HG03060 (cell line): ENCODE results near the gene FAM228B.
A peak's percentile ranks its signal among the peaks of the same experiment; 100 is the strongest.
"Not testable (repeated sequence)": the region's sequence is repeated elsewhere in the genome, so short reads cannot be mapped to it uniquely, and the experiment has no call there.

ENCODE experiments used
- ATAC-seq: cut with Tn5 transposase; IDR thresholded peaks from one replicate; pipeline ENCODE4 v1.9.1; 2021; ENCODE audit warnings: low read depth, moderate number of reproducible peaks; ENCODE audit not compliant: unreplicated experiment

Gene FAM228B

DNA sequence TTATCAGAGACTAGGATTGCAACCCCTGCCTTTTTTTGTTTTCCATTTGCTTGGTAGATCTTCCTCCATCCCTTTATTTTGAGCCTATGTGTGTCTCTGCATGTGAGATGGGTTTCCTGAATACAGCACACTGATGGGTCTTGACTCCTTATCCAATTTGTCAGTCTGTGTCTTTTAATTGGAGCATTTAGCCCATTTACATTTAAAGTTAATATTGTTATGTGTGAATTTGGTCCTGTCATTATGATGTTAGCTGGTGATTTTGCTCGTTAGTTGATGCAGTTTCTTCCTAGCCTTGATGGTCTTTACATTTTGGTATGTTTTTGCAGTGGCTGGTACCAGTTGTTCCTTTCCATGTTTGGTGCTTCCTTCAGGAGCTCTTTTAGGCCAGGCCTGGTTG, 73.9 kb downstream of the FAM228B start:
- ATAC-seq: not testable (repeated sequence)

DNA sequence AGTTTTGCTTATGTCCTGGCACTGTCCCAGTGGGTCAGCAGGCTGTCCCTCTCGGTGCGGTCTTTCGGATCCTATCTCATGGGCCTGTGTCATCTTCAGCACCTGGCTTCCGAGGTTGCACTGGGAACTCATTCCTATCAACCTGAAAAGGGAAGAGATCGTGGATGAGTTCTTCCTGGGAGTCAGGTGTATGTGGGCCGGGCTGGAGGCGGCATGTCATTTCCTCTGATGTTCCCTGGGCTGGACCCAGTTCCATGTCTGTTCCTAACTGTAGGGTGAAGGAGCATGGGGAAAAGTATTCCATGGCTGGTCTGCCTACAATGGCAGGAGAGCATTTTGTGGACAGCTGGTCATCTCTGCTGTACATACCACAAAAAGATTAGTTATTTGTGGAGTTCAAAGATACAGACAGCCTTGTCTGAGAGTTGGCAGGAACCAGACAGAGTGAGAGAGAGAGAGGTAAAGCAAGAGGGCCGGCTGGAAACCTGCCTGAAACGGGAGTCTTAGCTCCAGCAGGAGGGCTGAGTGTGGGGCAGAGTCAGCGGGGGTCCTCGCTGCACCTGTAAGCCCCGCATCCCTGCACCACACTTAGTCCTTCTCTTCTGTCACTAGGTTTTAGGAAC, 76.8 kb downstream of the FAM228B start:
- no peak for ATAC-seq

DNA sequence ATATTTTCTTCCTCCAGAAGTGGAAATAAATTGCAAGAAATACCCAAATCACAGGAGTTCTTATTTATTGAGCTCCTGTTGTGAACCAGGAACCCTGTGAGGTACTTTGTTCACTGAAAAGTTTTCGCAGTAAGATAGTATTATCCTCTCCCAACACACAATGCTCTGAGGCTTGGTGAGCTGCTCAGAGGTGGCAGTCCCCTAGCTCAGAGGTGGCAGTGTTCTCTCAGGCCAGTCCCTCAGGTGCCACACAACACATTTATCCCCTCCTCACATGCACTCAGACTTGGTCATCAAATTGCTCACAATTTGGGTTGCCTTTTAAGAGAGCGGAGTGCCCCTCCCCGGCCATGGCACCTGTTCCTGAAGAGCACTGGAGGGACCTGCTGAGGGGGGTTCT, 77.5 kb downstream of the FAM228B start:
- ATAC-seq: no peak

DNA sequence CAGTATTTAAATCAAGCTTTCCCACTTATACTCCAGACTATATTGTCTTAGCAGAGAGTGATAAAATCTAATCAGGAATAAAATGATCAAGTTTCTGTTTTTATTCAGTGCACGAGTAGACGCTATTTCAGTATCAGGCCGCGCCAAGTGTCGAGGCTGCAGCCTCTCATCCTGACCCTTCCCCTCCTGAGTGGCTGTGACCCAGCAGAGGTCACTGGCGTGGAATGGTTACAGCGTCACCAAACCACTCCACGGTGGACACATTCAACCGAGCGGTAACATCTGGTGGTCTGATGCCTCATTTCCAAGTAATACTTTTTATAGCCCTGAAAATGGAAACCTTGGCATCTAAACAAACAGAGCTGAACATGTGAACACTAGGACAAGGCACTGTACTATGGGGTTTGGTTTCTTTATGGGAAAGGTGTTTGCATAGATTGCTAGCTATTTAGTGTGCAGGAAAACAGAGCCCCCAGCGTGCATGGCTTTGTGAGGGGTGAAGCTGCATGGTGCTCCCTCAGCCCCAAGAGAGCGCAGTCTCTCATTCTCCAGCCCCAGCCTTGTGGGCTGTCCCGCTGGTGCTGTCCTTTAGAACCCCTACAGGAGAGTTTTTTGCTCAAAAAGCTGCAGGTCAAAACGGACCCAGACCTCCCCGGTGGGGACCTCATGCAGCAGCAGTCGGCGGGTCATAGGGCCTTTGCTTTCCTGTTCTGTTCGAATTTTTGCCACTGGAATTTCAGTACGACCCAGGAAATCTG, 79.9 kb downstream of the FAM228B start:
- ATAC-seq: no peak

DNA sequence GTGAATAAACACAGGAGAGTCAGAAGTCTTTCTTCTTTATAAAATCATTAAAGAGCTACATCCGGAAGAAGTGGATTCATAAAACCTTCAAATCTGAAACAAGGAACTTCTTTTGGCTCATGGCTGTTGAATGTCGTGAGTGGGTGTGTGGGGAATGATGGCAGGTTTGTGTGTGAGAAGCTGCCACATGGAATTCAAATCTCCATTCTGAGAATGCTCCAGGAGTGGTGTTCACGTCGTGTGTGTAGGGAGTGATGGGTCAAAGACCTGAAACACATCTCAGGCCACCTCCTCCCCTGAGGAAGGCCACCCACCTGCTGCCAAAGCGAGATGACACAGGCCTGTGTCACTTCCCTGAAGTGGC, 80.5 kb downstream of the FAM228B start:
- ATAC-seq: no peak

DNA sequence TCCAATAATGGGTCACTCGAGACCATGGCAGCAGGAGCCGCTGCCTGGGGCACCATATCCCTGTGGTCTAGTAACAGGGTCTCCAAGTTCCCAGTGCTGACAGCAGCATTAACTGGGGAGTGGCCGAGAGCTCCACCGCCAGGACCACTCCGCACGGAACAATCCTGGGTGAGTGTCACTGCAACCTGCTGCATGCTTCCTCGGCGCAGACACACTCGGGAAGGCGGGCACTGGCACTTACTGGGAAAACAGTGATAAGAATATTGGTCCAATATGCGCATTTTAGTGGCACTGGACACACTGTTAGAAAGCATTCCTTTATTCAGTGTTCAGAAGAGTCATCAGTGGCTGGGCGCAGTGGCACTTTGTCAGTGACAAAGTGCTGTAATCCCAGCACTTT, 81.2 kb downstream of the FAM228B start:
- no peak for ATAC-seq

DNA sequence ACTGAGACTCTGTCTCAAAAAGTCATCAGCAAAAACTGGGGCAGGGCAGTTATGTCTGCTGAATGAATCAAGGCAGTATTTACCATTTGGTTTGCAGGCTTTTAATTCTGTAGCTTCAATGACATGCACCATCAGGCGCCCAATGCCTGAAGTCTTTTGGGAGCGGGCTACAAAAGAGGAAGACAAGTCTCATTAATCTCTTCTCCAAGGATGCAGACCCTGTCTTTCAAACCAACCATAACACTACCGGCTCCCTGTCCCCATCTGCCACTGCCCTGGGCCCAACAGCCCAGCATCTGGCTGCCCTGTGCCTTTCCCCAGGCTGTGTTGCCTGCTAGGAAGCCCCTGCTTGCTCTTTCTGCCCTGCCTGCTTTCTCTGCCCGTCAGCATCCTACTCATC, 81.9 kb downstream of the FAM228B start:
- ATAC-seq: no peak

DNA sequence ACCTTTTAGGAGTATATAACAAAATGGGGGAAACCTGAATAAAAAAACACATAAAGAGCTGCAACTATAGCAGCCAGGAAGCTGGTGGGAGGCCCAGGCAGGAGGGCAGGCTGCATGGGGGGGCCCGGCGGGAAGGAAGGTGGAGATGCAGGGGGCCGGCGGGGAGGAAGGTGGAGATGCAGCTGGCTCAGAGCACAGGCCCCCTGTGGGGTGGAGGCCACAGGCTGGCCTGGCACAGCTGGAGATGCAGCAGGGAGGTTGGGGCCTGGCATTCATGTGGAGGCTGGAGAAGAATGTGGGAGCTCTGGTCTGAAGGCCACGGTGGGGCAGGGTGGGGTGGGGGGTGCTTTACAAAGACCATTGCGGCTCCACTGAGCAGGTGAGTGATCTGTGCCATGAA, 83.0 kb downstream of the FAM228B start:
- no peak for ATAC-seq

DNA sequence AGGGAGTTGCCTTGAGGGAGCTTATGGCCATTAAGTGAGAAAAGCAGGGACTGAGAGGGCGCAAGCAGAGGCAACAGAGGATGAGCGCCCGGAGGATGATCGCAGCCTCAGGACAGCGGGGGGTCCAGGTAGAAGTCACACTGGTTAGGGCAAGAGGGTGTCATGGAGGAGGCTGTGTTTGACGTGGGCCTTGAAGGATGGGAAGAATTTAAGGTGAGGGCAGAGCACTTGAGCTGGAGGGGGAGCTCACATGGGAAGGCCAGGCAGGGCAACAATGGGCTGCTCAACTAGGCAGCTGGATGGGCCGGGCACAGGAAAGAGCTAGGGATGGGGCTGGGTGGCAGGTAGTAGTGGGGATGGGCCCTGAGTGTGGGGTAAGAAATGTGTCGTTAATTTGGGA, 83.4 kb downstream of the FAM228B start:
- ATAC-seq: no peak

DNA sequence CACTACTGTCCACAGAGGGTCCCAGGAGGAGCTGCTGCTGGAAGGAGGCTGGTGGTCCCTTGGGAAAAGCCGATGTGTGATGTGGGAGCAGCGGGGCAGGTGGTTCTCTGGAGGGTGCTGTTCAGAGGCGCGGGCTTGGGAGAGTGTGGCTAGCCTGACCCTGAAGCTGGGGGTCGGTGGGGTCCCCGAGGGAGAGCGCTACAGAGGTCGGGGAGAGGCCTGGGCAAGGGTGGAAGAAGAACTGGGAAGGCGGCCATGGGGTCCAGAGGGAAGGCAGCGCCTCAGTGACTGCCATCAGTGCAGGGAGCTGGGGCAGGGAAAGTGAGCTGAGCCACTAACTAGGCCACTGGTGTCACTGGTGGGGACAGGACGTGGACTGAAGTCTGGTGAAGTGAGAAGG, 84.1 kb downstream of the FAM228B start:
- no peak for ATAC-seq

DNA sequence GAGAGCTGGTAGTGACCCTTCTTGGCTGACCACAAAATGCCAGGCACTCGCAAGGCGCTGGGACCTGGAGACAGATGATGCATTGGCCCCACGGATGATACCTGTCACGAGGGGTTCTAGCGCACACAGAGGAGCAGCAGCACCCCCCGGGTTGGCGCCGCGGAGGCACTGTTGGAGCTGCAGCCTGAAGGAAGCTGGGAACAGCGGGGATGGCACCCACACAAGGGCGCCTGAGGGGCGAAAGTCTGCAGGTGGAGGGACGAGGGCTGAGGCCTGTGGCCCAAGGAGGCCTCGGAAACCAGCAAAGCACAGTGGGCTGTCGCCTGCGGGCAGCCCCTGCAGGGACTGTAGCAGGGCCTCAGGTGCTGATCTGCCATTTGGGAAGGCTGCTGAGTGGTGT, 85.2 kb downstream of the FAM228B start:
- ATAC-seq: no peak

DNA sequence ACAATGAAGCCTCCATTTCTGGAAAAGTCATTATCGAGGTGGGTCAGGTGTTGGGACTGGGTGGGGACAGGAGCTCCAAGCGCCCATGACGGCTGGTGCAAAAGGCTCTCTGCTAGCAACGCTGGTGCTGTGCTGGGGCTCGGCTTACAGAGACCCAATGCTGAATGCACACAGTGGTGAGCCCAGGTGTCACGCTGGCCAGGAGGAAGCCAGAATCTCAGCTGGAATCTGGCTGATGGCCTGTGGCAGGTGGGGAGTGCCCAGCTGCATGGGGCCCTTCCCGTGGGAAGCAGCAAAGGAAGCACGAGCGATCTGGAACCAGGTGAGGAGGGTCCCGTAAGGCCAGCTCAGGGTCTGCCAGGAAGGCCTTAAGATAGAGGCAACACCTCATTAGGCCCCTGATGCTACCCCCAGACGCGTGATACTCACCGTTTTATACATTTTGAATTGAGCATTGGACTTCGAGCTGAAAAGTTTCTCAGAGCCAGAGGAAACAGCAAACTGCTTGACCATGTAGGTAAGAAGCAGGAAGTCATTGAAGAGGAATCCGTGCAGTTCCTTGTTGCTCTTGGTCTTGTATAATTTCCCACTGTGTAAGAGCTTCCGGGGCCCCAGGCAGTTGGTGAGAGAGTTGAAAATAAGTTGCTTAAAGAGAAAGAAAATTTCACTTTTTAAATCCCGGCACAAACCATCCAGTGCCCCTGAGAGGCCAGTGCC, 86.3 kb downstream of the FAM228B start:
- no peak for ATAC-seq

DNA sequence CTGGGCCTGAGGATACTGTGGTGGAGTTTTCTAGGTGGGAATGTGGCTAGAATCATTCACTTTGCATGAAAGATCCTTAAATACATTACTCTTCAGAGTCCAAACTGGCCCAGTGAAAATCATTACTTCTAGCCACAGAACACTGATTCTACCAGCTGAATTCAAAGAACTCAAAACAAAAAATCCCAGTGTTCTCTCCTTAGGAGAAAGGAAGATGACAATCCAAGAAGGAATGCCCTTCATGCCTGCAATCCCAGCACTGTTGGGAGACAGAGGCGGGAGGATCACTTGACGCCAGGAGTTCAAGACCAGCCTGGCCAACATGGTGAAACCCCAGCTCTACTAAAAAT, 86.8 kb downstream of the FAM228B start:
- no peak for ATAC-seq

DNA sequence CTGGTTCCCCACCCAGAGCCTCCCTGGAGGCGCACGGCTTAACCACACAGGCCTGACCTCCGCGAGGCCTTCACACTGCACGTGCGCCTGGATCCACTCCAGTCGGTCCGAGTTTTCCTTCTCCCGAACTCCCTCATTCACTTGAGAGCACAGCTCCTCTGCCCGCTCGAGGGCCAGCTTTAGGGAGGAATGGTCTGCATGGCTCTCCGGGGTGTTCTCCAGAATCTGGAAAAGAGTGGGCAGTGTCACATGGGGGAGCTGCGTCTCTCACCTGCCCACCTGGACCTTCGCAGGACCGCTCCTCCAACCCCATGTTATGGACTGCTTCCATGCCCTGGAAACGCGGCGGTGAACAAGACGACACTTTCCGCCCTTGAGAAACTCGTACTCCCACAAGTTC, 87.5 kb downstream of the FAM228B start:
- ATAC-seq: no peak

DNA sequence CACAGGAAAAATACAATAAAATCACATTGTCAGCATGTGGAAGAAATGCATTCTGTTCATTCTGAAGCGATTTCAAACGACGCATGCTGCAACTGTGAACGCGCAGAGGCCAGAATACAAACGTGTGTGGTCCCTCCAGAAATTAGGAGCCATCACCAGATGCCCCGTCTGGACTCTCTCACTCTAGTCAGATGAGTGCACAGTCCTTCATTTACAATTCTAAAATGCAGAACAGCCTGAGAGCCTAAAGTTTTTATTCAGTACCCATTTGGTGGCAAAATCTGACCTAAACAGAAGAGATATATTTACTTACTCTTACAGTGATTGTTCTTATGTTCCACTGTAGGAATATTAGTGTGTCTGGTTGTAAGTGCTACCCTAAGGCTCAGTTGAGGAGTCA, 88.1 kb downstream of the FAM228B start:
- no peak for ATAC-seq

DNA sequence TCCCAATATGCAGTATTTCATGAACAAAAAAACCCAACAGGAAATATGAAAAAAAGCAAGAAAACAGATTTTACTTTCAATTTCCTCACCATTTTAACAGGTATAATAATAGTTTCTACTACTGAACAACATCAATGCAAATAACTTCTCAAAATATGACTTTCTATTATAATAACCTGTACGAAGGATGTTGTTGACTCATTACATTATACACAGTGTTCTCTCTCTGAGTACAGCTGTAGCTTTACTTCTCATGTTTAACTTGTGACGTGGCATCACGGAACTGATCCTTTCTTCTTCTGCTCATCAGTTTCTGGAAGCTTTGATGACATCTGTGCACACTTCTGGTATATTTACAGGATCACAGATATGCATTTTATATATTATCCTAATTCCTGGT, 91.6 kb downstream of the FAM228B start:
- peak; percentile 94 for ATAC-seq
